Measurements from ENCODE around the gene WDR54.
"Not testable (repeated sequence)": the region's sequence is repeated elsewhere in the genome, so short reads cannot be mapped to it uniquely, and the experiment has no call there.

The WDR54 gene

DNA sequence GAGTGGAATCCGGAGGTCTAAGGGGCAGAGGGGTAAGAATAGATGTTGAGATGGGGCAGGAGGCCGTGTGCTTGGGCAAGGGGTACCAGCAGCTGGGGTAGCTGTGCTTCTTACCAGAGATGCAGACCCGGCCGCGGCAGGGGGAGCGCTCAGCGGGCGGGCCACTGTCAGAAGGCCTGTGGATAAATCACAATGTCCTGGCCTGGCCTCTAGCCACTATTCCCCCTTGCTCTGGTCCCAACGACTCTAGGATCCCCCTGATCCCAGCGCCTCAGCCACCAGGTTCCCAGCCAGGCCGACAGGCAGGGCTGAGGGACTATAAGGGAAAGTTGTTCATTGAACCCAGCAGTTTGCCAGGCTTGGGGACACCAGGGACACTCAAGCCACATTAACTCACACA is 9.0 kb downstream of the WDR54 start:
- no peak for FAIRE-seq

DNA sequence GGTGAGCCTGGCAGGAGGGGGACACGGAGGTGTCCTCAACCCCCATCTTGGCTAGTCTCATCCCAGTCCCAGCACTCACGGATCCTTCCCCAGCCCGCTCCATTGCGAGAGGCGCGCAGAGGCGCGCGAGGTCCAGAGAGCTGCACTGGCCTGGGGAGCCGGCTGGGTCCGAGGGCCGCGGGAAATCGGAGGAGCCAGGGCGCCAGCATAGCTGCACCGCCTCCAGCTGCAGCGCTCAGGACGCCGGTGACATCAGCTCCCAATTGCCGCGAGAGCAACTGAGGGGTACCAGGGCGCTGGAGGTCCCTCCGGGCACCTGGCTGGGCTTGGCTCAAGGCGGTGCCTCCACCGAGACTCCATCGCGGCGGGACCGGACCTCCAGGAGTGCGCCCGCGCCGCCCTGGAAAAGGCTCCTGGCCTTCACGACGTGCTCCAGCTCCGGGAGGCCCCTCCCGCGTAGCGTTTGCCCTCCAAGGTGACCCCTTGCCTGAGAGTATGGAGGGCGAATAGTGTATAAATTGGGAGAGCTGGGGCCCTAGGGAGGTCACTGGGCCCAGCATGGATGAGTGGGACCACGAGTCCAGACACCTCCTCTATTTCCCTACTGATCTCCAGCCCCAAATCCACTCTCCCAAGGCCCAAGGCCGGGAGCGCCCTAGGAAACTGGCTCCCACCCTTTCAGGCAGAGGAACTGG is 14.7 kb downstream of the WDR54 start:
- FAIRE-seq = no peak

DNA sequence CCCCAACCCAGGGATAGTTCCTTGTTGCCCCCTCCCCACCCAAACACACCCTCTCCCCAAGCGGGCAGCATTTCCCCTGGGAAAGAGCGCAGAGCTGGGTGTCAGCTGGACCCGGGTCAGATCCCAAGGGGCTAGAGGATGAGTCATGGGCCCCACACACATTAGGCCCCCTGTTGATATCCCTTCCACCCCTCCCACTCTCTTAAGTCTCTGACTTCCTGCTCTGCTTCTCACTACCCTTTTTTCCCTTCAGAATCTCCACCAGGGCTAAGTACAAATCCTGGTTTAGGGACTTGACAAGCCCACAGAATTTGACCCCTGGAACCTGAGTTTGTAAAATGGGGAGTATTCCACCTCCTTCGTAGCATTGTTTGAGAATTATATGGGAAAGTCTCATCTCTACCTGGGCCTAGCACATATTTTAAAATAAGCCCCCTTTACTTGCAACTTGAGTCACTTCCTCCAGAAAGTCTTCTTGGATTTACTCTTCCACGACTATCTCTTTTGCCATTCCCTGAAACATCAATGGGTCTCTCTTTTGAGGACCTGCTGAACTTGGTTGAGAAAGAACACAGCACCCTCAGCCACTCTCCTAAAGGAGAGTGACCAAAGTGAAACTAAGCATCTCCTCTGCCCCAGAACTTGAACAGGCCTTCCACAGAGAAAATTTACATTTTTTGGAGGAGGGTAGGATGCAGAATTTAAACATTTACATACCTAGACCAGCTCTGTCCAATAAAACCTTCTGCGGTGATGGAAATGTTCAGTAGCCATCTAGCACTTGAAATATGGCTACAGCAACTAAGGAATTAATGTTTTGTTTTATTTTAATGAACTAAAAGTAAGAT is 15.5 kb downstream of the WDR54 start:
- FAIRE-seq = no peak

DNA sequence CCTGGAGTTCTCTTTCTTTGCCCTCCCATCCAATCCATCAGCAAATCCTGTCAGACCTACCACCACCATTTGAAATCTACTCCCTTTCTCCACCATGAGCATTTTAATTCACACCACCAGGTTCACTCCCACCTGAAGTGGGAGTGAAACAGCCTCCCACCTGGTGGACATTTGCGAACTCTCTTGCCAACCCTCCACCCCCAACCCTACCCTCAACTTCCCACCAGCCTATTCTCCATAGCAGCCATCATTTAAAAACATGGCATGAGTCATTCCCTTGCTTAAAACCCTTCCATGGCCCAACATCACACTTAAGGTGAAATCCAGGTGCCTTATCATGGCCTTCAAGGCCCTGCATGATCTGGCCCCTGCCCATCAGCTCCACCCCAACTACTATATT is 16.7 kb downstream of the WDR54 start:
- FAIRE-seq = no peak

DNA sequence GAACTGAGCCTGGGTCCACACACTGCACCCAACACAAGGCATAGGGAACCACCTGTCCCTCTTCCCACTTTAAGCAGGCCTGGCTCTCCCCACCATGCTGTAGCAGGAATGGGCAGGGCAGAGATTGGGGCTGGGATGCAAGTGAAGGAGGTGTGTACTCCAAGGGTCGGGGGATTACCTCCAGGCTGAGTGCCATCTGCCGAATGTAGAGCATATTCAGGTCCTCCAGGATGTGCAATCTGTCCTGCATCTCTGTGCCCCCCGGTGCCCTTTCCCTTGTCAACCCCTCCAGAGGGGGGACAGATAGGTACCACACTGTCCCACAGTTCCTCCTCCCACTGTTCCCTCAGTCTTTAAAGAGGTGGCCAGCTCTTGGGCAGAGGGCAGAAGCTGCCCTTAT is 17.8 kb downstream of the WDR54 start:
- FAIRE-seq = no peak

DNA sequence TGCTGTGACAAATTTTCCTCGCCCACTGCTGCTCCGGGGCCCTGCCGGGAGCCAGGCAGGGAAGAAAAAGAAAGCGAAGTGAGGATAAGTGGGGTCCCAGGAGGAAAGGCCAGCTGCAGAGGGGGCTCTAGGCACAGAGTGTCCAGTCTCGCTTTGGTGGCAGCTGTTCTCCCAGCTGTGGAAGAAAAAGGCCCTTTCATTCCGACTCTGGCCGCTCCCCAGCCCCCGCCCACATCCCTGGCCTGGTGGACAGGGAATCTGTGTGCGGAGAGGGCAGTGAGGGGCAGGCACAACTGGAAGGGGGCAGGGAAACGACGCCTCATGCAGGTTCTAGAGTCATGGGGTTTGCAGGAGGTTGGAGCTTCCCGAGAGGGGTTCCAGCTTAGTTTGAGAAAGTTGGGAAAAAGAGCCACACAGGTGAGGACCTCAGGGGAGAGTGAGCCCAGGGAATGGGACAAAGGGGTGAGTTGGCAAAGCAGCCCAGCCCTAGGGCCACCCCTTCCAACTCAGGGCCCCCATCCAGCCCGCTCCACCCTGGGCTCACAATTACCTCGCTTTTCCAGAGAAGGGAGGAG is 18.4 kb downstream of the WDR54 start:
- no peak for FAIRE-seq

DNA sequence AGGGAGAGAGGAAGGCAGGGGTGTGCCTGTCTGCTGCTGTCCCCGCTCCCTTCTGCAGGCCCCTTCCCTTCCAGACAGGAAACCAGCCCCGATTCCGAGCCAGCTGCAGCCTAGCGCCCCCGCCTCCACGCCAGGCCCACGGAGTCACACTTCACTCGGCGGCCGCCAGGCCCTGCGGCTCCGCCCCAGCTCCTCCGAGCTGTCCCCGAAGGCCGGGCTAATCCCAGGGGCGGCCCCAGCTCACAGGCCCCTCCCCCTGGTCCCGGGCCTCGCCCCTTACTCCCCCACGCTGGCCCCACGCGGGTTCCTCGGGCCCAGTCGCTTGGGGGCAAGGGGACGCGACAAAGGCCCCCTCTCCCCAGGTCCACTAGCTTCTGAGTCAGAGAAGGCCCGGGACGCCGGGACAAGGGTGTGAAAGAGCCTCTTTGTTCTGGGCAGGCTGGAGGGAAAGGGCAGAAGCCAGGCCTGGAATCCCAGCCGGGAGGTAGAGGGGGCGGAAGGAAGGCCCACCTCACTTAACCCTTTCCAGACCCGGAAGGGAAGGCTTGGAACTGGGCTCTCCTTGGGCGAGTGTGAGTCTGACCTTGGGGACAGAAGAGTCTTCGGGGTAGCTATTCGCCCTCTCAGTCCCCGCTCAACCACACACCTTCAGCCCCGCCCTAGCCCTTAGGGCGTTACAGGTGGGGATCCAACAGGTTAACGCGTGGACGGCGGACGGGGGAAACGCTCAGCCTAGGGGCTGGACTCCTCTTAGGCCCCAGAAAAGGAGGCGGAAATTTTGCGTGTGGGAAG is 19.0 kb downstream of the WDR54 start:
- FAIRE-seq = no peak

DNA sequence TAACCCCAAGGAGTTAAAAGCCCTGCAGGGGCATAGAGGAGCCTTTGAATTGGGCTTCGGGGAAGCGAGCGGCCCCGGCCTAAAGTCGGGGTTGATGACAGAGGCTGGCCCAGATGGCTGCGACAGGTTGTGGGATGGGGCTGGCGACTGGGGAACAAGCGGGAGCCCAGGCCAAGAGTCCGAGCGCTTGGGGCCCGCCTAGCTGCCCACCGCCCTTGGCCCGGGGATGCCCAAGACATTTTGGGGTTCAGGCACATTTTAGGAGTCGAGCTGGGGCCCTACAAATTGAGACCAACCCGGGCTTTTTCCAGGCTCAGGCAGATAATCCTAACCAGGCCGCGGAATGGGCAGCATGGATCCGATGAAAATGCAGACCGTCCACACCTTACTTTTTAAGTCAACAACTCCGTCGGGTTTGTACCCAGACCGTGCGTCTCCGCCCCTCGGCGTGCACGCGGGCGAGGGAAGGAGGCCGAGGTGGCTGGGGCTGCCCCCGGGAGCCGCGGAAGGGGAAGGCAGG is 19.7 kb downstream of the WDR54 start:
- no peak for FAIRE-seq

DNA sequence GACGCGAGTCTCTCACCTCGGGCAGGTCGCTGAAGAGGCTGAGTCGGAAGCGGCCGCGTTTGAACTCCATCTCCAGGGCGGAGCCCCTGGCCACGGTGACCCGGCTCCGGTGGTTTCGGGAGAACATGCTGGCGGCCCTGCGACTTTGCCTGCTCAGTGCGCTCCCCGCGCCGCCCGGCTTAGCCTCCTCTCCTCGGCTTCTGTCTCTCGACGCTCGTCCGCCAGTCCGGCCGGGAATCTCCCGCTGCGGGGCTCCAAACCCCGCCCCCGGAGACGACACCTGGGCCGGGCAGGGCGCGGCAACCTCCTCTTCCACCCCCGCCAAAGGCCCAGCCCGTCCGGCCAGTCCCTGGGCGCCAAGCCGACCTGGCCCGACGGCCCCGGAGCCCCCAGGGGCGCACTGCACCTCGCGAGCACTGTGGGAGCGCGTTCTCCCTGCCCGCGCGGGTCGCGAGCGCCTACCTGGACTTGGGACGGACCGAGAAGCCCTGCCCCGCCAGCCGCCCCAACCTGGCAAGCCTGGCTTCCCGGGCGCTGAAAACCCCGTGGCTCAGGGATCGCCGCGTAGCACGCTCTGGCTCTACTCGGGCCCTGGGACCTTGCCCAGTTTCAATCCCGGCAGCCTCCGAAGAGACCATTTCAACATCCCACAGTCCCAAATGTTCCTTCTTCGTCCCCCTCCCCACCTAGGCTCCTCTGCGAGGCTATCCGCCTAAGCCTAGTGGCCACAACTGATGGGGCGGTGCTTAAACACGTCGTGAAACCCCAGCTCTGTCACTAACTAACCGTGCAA is 20.4 kb downstream of the WDR54 start, which contains the start of gene RTKN:
Gene RTKN (minus strand): TSS at position 248 of the 793 bp plus-strand sequence. CDS start 121 bp downstream, at position 127.
- FAIRE-seq = no peak

DNA sequence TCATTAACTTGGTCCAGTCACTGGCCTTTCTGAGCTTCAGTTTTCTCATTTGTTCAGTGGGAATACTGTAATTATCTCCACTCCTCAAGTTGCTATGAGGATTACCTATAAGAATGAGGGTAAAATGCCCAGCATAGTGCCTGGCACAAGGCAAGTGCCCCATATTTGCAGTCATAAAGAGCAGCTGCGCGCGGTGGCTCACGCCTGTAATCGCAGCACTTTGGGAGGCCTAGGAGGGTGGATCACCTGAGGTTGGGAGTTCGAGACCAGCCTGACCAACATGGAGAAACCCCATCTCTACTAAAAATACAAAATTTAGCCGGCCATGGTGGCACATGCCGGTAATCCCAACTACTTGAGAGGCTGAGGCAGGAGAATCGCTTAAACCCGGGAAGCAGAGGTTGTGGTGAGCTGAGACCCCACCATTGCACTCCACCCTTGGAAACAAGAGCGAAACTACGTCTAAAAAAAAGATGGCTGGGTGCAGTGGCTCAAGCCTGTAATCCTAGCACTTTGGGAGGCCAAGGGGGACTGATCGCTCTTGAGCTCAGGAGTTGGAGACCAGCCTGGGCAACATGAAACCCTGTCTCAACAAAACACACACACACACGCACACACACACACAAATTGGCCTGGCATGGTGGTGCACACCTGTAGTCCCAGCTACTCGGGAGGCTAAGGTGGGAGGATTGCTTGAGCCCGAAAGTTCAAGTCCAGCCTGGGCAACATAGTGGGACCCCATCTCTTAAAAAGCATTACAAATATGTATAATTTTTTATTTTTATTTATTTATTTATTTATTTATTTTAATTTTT is 21.2 kb downstream of the WDR54 start:
- FAIRE-seq = not testable (repeated sequence)

DNA sequence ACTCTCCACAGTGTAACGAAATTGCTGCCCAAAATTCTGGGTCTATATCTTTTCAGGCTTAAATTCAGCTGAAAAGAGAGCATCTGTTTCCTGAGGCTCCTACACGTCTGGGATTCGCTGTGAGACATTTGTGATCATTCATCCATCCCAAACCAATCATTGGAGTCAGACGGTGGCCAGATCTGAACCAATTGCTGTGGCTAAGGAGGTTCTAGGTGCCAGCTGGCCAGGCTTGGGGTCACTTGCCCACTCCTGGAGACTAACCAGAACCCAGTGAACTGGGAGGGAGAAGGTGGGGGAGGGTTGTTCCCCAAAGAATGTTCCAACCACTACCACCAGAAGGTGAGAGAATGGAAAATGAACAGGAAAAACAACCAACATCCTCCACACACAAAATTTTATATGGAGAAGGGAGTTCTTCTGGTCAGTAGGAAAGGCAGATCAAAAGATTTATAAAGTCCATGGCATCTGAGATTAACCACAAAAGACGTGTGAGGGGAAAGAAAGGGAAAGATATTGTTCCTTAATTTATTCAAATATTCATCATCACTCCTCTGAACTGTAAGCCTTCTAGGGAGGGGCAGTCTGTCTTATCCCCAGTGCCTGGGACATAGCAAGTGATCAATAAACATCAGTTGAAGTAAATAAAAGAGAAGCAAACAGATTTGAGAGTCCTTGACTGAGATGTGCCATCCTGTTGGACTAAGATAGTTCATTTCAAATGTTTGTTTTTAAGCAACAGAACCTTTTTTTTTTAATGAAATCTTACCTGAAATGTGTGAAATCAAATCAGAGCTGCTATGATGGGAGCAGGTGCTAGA is 23.2 kb downstream of the WDR54 start:
- no peak for FAIRE-seq

DNA sequence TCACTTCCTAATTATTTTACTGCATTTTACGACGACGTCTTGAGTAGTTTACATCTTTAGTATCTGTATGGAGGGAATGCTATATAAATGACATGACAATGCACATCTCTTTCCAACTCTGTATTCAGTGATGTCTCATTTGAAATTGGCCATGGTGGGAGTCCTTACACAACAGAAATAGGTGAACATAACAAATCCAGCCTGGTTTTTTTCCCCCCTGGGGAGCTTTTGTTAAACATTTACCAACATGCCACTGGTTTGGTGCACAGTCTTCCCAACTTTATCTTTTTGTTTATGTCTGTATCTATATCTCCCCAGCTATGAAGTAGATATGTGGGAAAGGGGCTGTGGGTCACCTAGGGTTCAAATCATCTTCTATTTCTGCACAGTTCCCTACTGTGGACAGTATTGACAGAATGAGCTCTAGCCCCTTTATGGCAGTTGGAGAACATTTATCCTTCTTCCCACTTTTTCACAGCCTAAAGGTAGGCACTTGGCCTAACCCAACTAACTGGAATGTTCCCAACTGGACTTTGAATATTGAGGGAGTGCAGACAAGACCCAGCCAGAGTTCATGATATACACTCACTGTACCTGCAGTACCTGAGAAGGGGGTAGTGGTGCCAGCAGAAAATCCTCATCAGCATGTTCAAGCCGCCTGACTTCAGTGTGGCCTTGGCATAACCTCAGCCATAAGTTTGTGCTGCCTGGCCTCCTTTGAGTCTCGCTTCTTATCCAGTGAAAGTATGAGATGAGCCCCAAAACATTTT is 25.9 kb downstream of the WDR54 start:
- no peak for FAIRE-seq

DNA sequence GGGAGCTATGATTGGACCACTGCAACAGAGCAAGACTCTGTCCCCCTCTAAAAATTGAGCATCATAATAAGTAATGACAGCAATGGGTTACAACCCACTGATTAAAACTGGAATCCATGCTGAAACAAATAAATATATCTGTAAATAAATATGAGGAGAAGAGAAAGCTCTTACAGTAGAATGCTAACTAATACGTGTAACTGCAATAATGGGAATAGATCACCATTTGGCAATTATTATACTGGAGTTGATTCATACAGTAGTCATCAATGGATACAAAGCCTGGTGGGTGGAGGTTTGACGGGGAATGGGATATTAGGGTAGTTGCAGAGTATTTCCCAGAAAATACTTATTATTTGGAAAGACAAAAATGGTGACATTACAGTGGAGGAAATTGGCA is 27.2 kb downstream of the WDR54 start:
- no peak for FAIRE-seq

DNA sequence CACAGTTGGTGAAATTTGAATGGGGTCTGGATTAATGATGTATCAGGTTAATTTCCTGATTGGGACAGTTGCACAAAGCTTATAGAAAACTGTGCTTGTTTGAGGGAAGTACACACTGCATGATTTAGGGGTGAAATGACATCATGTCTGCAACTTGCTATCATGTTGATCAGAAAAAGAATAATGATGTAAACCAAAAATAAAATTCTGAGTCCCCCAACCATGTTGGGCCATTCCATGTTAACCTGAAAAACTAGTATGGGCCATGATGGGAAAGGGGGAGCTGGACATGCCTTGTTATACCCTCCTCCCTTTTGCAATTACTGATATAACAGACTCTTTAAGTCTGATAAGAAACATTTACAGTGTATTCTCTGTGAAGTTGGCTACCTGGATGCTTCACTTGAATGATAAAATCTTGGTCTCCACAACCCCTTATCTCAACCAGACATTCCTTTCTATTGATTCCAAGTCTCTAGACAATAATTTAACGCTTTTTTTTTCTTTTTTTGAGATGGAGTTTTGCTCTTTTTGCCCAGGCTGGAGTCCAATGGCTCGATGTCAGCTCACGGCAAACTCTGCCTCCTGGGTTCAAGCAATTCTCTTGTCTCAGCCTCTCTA is 29.1 kb downstream of the WDR54 start:
- no peak for FAIRE-seq

DNA sequence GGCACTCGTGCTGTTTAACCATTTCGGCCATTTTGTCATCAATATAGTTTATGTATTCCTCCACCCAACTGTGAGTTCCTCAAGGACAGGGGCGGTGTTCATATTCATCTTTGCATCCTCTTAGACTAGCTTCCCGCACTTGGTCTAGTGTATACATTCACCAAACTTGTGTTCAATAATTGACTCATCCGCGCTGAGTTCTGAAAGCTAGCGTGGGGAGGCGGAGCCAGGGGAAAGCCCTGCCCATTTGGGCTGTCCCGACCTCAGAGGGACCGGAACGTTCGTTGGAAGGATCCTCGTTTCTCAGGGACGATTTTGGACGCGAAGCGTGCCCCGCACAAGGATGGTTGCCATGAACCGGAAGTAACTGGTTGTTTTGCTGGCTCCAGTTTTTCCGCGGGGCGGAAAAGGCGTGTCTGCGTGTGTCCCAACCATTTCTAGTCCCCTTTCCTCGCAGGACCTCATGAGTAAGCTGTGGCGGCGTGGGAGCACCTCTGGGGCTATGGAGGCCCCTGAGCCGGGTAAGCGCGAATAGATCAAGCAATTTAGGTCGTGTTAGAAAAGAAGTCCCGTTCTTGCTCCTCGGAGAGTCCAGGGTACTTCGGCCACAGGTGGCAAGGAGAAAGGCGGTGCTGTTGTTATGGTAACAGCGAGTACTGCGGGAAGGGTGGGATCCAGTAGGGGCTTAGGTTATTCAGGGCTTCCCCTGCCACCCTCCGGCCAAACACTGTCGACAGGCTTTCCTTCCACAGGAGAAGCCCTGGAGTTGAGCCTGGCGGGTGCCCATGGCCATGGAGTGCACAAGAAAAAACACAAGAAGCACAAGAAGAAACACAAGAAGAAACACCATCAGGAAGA is 33.4 kb downstream of the WDR54 start, which contains the start of gene INO80B:
Gene INO80B (plus strand): TSS at position 434 of the 858 bp plus-strand sequence. CDS start 30 bp downstream, at position 464.
- peak; percentile 92 for FAIRE-seq

DNA sequence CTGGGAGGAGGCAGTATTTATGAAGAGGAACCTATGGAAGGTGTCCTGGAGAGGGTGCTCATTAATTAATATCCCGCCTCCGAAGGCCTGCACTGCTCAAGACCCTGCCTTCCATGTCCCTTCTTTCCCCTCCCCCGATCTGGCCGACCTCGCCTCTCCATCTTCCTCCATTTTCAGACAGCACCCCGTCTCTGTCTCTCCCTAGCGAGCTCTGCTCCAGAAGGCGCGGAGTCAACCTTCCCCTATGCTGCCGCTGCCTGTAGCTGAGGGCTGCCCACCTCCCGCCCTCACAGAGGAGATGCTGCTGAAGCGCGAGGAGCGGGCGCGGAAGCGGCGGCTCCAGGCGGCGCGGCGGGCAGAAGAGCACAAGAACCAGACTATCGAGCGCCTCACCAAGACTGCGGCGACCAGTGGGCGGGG is 35.6 kb downstream of the WDR54 start:
- FAIRE-seq = no peak

DNA sequence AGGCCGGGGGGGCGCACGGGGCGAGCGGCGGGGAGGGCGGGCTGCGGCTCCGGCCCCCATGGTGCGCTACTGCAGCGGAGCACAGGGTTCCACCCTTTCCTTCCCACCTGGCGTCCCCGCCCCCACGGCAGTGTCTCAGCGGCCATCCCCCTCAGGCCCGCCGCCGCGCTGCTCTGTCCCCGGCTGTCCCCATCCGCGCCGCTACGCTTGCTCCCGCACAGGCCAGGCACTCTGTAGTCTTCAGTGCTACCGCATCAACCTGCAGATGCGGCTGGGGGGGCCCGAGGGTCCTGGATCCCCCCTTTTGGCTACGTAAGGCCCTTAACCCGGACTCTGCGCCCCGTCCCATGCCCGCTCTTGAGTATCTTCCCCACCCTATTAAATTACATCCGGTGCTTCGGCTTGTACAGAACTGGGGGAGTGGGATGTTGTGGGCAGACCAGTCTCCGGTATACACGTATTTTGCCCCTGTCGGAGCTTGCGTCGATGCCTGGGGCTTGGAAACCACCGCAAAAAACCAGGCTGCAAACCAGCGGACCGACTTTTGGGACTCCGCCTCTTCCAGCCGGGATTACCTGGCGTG is 36.1 kb downstream of the WDR54 start:
- no peak for FAIRE-seq
